GM18507 (cell line): Measurements from ENCODE around the gene NSMF.

Source experiments
- DNase-seq: peaks from one replicate; pipeline ENCODE4 v3.0.0; 2011; ENCODE audit warnings: low read depth; ENCODE audit not compliant: insufficient read length; ENCODE audit errors: extremely low spot score
- FAIRE-seq: peaks from 2 replicates; lab custom pipeline; 2011; peaks lifted over from hg19 to GRCh38; lab: Jason Lieb, UNC

NSMF gene

DNA sequence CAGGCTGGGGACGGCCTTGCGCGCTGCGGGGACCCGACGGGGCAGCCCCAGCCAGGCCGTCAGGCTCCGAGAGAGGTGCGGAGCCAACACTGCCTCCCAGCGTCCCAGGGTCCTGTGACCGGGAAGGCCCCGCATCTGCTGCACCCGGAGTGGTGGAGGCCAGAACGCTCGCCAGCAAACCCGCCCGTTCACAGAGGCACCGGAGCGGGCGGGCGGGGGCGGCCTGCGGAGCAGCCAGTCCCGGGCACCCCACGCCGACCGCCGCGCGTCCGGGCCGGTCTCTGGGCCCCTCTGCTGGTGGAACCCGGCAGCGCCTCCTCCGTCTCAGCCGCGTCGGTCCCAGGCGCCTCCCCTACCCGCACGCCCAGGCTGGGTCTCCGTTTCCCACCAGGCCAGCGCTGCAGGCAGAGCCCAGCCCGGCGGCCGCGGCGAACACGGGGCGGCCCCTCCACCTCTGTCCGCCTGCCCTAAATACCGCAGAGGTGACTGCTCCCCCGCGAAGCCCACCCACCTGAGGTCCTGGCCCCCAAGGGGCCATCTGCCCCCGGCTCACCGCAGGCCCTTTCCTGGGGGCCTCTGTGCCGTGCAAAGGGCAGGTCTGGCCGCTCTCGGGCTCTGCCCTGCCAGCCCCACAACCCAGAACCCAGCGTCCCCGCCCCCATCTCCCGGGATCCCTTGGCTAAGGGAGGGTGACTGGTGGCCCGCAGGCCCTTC lies 52.1 kb downstream of the NSMF start:
- peak; percentile 63 for DNase-seq
- peak; percentile 67 for FAIRE-seq

DNA sequence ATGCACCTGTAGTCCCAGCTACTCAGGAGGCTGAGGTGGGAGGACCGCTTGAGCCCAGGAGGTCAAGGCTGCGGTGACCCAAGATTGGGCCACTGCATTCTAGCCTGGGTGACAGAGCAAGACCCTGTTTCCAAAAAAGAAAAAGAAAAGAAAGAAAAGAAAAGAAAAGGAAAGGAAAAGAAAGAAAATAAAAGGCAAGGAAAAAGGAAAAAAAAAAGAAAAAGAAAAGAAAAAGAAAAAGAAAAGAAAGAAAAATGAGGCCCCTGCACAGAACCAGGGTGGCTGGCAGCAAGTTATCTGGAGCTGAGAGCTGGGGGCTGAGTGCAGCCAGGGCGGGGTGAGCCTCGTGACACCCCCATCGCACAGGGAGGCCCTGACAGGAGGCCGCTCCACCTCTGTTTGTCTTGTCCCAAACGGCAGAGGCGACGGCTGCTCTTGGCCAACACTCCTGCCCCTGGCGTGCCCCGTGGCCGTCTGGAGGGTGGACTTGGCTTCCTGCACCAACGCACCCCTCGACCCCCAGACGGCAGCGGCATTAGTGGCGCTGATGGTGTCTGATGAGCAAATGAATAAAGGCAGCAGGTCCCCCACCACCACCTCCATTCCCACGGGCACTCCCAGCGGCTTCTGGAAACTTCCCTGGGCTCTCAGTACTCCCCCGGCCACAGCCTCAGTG lies 52.9 kb downstream of the NSMF start:
- FAIRE-seq (no peak), DNase-seq (no peak)

DNA sequence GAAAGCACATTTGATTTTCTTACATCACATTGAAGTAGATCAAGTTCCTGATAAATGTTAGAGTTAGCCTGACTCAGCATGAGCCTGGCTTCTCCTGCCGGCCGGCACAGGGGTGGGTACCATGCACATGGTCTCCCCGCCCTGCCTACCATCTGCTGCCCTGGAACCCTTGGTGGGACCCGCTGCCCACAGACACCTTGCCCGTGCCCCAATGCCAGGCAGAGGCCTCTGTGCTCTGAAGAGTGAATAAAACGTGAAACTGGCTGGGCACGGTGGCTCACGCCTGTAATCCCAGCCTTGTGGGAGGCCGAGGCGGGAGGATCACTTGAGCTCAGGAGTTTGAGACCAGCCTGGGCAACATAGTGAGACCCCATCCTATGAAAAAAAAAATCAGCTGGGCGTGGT lies 53.5 kb downstream of the NSMF start:
- DNase-seq, result no peak
- no peak for FAIRE-seq

DNA sequence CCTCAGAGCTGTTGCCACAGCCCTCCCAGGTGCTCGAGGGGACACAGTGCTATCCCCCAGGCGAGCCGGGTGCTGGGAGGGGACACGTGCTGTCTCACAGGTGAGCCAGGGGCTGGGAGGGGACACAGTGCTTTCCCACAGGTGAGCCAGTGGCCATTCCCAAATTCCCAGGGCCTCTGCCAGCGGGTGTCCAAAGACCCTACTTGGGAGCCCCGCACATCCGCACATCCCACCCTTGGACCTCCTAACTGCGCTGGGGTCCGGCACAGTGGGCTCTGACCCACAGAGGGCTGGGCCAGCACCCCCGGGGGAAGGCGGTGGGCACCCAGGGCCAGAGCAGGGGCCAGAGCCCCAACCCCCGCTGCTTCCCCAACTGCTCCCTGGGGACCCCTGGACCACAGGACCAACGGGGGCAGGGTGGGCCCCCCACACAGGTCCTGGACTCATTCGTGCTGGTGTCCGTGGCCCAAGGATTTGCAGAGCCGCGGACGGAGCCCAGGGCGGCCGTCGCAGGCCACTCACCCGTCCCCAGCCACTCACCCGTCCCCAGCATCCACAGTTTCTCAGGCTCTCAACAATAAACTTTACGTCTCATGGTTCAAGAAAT lies 54.1 kb downstream of the NSMF start:
- FAIRE-seq, result no peak
- DNase-seq, result no peak

DNA sequence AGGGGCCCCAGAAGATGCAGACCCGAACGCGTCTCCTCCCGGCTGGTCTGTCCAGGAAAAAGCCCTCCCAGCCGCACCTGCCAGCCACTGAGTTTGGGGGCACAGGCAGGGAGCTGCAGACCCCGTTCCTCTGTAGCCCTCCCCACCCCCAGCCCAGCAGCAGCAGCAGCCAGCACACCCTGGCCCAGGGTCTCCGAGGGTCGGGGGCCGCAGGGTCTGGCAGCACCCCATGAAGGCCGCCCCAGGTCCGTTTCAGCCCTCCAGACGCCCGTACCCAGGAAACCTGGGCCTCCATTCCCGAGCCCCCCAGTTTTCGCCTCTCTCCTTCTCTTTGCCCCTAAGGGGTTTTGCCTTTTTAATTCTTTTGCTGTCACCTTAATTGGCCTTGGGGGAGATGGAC lies 55.9 kb downstream of the NSMF start:
- DNase-seq (no peak), FAIRE-seq (no peak)

DNA sequence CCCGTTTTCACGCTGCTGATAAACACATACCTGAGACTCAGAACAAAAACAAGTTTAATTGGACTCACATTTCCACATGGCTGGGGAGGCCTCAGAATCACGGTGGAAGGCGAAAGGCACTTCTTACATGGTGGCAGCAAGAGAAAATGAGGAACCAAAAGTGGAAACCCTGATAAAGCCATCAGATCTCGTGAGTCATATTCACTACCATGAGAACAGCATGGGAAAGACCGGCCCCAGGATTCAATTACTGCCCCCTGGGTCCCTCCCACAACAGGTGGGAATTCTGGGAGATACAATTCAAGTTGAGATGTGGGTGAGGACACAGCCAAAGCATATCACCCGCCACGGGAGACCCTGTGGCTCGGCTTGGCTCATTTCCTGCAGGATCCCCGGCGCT lies 56.4 kb downstream of the NSMF start:
- no peak for DNase-seq
- no peak for FAIRE-seq

DNA sequence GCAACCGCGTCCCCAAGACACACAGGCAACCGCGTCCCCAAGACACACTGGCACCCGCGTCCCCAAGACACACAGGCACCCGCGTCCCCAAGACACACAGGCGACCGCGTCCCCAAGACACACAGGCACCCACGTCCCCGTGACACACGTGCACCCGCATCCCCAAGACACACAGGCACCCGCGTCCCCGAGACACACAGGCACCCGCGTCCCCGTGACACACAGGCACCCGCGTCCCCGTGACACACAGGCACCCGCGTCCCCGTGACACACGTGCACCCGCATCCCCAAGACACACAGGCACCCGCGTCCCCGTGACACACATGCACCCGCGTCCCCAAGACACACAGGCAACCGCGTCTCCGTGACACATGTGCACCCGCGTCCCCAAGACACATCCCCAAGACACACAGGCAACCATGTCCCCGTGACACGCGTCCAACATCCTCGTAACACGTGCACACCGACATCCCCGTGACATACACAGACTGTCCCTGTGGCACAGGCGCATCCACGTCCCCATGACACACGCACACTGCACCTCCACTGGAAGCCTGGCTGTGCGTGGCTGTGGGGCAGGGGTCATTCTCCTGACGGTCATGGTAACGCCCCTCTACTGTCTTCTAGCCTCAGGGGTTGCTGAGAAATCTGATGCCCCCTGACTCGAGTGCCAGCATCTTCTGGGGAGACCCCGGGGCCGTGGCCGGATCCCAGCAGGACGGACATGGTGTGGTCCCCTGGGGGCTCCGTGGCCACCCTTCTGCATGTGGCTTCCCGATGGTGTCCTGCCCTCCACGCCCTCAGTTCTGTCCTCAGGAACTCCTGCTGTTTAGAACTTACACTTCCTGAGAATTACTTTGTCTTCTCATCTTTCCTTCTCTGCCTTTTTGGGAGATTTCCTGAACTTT lies 60.3 kb downstream of the NSMF start:
- DNase-seq (no peak), FAIRE-seq (no peak)

DNA sequence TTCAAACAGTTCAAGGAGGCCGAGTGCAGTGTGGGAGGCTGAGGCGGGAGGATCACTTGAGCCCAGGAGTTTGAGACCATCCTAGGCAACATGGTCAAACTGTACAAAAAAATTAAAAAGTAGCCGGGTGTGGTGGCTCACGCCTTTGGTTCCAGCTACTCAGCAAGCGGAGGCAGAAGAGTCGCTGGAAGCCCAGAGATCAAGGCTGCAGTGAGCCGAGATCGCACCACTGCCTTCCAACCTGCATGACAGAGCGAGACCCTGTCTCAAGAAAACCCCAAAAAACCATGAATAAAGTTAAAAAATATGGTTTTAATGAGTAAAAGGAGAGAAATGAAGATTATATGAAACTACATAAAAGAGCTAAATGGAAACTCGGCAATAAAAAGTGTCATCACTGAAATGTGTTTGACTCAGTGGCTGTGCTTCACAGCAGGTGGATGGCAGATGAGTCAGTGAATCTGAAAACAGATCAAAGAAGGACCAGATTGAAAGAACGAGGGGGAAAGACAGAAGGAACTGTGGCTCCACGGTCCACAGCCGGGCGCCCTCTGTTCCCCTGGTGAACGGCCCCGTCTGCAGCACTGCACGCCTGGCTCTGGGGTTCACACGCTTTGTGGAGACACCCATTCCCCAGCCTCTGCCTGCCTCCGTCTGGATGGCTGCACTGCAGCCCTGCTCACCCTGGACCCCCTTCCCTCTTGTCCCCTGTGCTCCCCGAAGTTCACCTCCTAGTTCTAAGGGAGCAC lies 61.3 kb downstream of the NSMF start:
- FAIRE-seq, result no peak

More for the DNA sequence above, 61.3 kb downstream of the NSMF start:
- no peak for DNase-seq
